Measurements from ENCODE around the gene PIGM. TPM values are rescaled to one million over a fixed set of nuclear protein-coding genes. Genes with fewer than 3 reads are reported as not detected.

The PIGM gene
- polyA plus RNA-seq, 2 of the 4 experiments (the other 2 are of a cell fraction) = 5.0 to 7.2 TPM

GRCh38 chr1:160006312-160006940, 25.4 kb downstream of the PIGM start:
- Histone ChIP-seq H3K4me2 (no peak overlapping the region), H3K9me3 (no peaks in the 10 kb centered on the region), H3K4me3 (no peak overlapping the region), H3K27ac (no peak overlapping the region), H3K4me1 (no peaks in the 10 kb centered on the region)
- CTCF ChIA-PET = interaction anchor here (0.5 to 20.9 kb wide), 62 partner anchors 8 to 1309 kb away, joined by 3 to 665 read pairs (median 6); partner anchors contain the start of genes DUSP23, FCRL6, IGSF9 and KCNJ9
- POLR2A ChIA-PET = interaction anchor here (0.6 to 1.1 kb wide), 3 partner anchors 49 to 113 kb away, joined by 3 to 7 read pairs (median 5); no protein-coding TSS in a partner anchor
- WGBS (ENCODE audit: missing lambda C conversion rate) = 18% methylated on average over 5 of the region's 5 CpGs
- DNase-seq (ENCODE audit: low read depth in 1 of 2, low spot score in 1 of 2) = peak; percentile 80 to 87
- no peak for FAIRE-seq
- ATAC-seq = peak; percentile 93 to 96
- TF ChIP-seq HEYL (CRISPR knock-in tag; IDR thresholded peaks at IDR 0.05) (no peak), ATOH8 (CRISPR knock-in tag; IDR thresholded peaks at IDR 0.05; ENCODE audit: low read depth) (no peak), HOXB5 (CRISPR knock-in tag; IDR thresholded peaks at IDR 0.05) (no peak), EP300 (IDR thresholded peaks at IDR 0.05) (no peak), MAFK (IDR thresholded peaks at IDR 0.05; ENCODE audit: partially characterized antibody) (no peak), KDM1A (IDR thresholded peaks at IDR 0.05; ENCODE audit: low read depth) (no peak), CEBPB (IDR thresholded peaks at IDR 0.05) (no peak), TP53 (CRISPR knock-in tag; IDR thresholded peaks at IDR 0.05) (no peak), KDM5A (IDR thresholded peaks at IDR 0.05) (no peak), BHLHE40 (IDR thresholded peaks at IDR 0.05; ENCODE audit: low read depth, low read length) (no peak), CHD2 (IDR thresholded peaks at IDR 0.05; ENCODE audit: low read length, partially characterized antibody) (no peak), FOXS1 (CRISPR knock-in tag; IDR thresholded peaks at IDR 0.05) (no peak), RAD21 (conservative IDR thresholded peaks at IDR 0.05 in 1 of 2, IDR thresholded peaks at IDR 0.05 in 1 of 2) (peak; percentile 71 to 78), SMC3 (IDR thresholded peaks at IDR 0.05) (peak; percentile 92), FOSL2 (IDR thresholded peaks at IDR 0.05) (no peak), FOSL2 (CRISPR knock-in tag; IDR thresholded peaks at IDR 0.05) (no peak), USF2 (IDR thresholded peaks at IDR 0.05) (no peak), CBX2 (IDR thresholded peaks at IDR 0.05; ENCODE audit: borderline replicate concordance, low read depth) (no peak), MAX (IDR thresholded peaks at IDR 0.05) (no peak), CTCF (IDR thresholded peaks at IDR 0.05) (peak; percentile 94), EHMT2 (IDR thresholded peaks at IDR 0.05; ENCODE audit: low read depth) (no peak)

GRCh38 chr1:160005070-160005469, 26.7 kb downstream of the PIGM start:
- no peak for ATAC-seq
- Histone ChIP-seq H3K4me3 (no peak overlapping the region), H3K4me1 (no peaks in the 10 kb centered on the region), H3K9me3 (no peaks in the 10 kb centered on the region), H3K27ac (no peak overlapping the region), H3K4me2 (no peak overlapping the region)
- DNase-seq (ENCODE audit: low read depth in 1 of 2, low spot score in 1 of 2) = no peak
- WGBS (ENCODE audit: missing lambda C conversion rate) = 30% methylated on average over 4 of the region's 4 CpGs
- no peak for FAIRE-seq
- CTCF ChIA-PET = interaction anchor here (1.1 to 20.9 kb wide), 19 partner anchors 10 to 875 kb away, joined by 3 to 665 read pairs (median 30); partner anchors contain the start of genes DUSP23, IGSF9, PIGM and SLAMF9
- TF ChIP-seq NPAS2 (CRISPR knock-in tag; IDR thresholded peaks at IDR 0.05; ENCODE audit: borderline replicate concordance) (no peak), MAFK (IDR thresholded peaks at IDR 0.05; ENCODE audit: partially characterized antibody) (no peak), REST (IDR thresholded peaks at IDR 0.05) (no peak), HDAC2 (IDR thresholded peaks at IDR 0.05) (no peak), ESRRA (IDR thresholded peaks at IDR 0.05; ENCODE audit: borderline replicate concordance, low read length) (no peak), NR3C1 (IDR thresholded peaks at IDR 0.05) (no peak), TFCP2L1 (CRISPR knock-in tag; IDR thresholded peaks at IDR 0.05) (no peak), CHD2 (IDR thresholded peaks at IDR 0.05; ENCODE audit: low read length, partially characterized antibody) (no peak), HEYL (CRISPR knock-in tag; IDR thresholded peaks at IDR 0.05) (no peak), ZC3H11A (IDR thresholded peaks at IDR 0.05) (no peak)
- POLR2A ChIA-PET = no interaction called here

Measured in A549 (cell line).